Measurements from ENCODE around the gene LIPJ. TPM values are rescaled to one million over a fixed set of nuclear protein-coding genes. Genes with fewer than 3 reads are reported as not detected.

The LIPJ gene
- total RNA-seq (2022): not detected in 2 replicates
- Bru-seq, nascent RNA: percentile 15 among the genes with signal in this experiment
- BruChase-seq, experiment 1, labeled RNA remaining after a 6-hour chase: not detected
- percentile 5 among the genes with signal in this experiment for BruChase-seq, experiment 2, labeled RNA remaining after a 2-hour chase
- long read RNA-seq: 0 reads

- intact Hi-C loops (cut with micrococcal nuclease; ENCODE audit: unreplicated experiment): no loop called here
These were observed at the start of gene LIPJ for GRCh38 chr10:88586462-88586861. TSS of gene LIPJ (plus strand) at chr10:88586762. CDS start at chr10:88590688, 3,926 bp downstream.

GRCh38 chr10:88537322-88537721 lies 49.2 kb upstream of the LIPJ start:
- no peak for DNase-seq
- no peaks in the 10 kb centered on the region for H3K36me3 Mint-ChIP-seq (ENCODE audit: insufficient read depth, unreplicated experiment)
- no peaks in the 10 kb centered on the region for H3K4me1 Mint-ChIP-seq (ENCODE audit: low read depth, unreplicated experiment)
- TF ChIP-seq CTCF (IDR thresholded peaks at IDR 0.05; ENCODE audit: unreplicated experiment): no peak
- CTCF ChIA-PET: no interaction called here
- no peaks in the 10 kb centered on the region for H3K9me3 Mint-ChIP-seq (ENCODE audit: low read depth, unreplicated experiment)
- no peaks in the 10 kb centered on the region for H3K27me3 Mint-ChIP-seq (ENCODE audit: unreplicated experiment)
- BruUV-seq (replicated peaks): no TSS peak
- no peak overlapping the region for H3K27ac Mint-ChIP-seq (ENCODE audit: unreplicated experiment)
- intact Hi-C loops (cut with micrococcal nuclease; ENCODE audit: unreplicated experiment): no loop called here
- H3K4me3 Mint-ChIP-seq (ENCODE audit: low read depth, unreplicated experiment): no peak overlapping the region

More at GRCh38 chr10:88586462-88586861, at the start of gene LIPJ:
- DNase-seq: no peak
- TF ChIP-seq CTCF (IDR thresholded peaks at IDR 0.05; ENCODE audit: unreplicated experiment): no peak
- CTCF ChIA-PET: no interaction called here
- Mint-ChIP-seq H3K36me3 (ENCODE audit: insufficient read depth, unreplicated experiment) (peaks cover 9% of the 10 kb centered on the region), H3K27me3 (ENCODE audit: unreplicated experiment) (no peaks in the 10 kb centered on the region), H3K4me1 (ENCODE audit: low read depth, unreplicated experiment) (peaks cover 6% of the 10 kb centered on the region), H3K27ac (ENCODE audit: unreplicated experiment) (no peak within 1 kb of the TSS), H3K9me3 (ENCODE audit: low read depth, unreplicated experiment) (no peaks in the 10 kb centered on the region), H3K4me3 (ENCODE audit: low read depth, unreplicated experiment) (no peak within 1 kb of the TSS)
- BruUV-seq (replicated peaks): no TSS peak

- TF ChIP-seq CTCF (IDR thresholded peaks at IDR 0.05; ENCODE audit: unreplicated experiment): no peak
- CTCF ChIA-PET: no interaction called here
- H3K36me3 Mint-ChIP-seq (ENCODE audit: insufficient read depth, unreplicated experiment): no peaks in the 10 kb centered on the region
- no peak overlapping the region for H3K27ac Mint-ChIP-seq (ENCODE audit: unreplicated experiment)
- no TSS peak for BruUV-seq (replicated peaks)
- H3K4me3 Mint-ChIP-seq (ENCODE audit: low read depth, unreplicated experiment): no peak overlapping the region
- H3K27me3 Mint-ChIP-seq (ENCODE audit: unreplicated experiment): no peaks in the 10 kb centered on the region
- H3K4me1 Mint-ChIP-seq (ENCODE audit: low read depth, unreplicated experiment): no peaks in the 10 kb centered on the region
- no peaks in the 10 kb centered on the region for H3K9me3 Mint-ChIP-seq (ENCODE audit: low read depth, unreplicated experiment)
- no peak for DNase-seq
- intact Hi-C loops (cut with micrococcal nuclease; ENCODE audit: unreplicated experiment): no loop called here
These were observed 48.5 kb upstream of the LIPJ start for GRCh38 chr10:88538048-88538447.

- TF ChIP-seq CTCF (IDR thresholded peaks at IDR 0.05; ENCODE audit: unreplicated experiment): no peak
- intact Hi-C loops (cut with micrococcal nuclease; ENCODE audit: unreplicated experiment): no loop called here
- Mint-ChIP-seq H3K4me1 (ENCODE audit: low read depth, unreplicated experiment) (no peaks in the 10 kb centered on the region), H3K27me3 (ENCODE audit: unreplicated experiment) (no peaks in the 10 kb centered on the region), H3K4me3 (ENCODE audit: low read depth, unreplicated experiment) (no peak overlapping the region), H3K9me3 (ENCODE audit: low read depth, unreplicated experiment) (no peaks in the 10 kb centered on the region), H3K36me3 (ENCODE audit: insufficient read depth, unreplicated experiment) (no peaks in the 10 kb centered on the region), H3K27ac (ENCODE audit: unreplicated experiment) (no peak overlapping the region)
- BruUV-seq (replicated peaks): no TSS peak
- no peak for DNase-seq
- CTCF ChIA-PET: no interaction called here
These were observed 46.2 kb upstream of the LIPJ start for GRCh38 chr10:88540351-88540750.
